Suprapubic skin (tissue), 4 donors: ENCODE measurements around the gene USP15. TPM values are rescaled to one million over a fixed set of nuclear protein-coding genes. Genes with fewer than 3 reads are reported as not detected.

Experiments used
- DNase-seq, 2 donors: peaks; one replicate each; pipeline ENCODE4 v3.0.0-alpha.2; 2019; ENCODE audit warnings: low spot score in 2 of 2
- H3K27ac ChIP-seq: fragments of 200-600 bp; sonication (generic); one replicate; pipeline ENCODE4 v1.5.1; 2019
- H3K27me3 ChIP-seq: fragments of 200-600 bp; sonication (generic); one replicate; pipeline ENCODE4 v1.5.1; 2019
- H3K36me3 ChIP-seq: fragments of 200-600 bp; sonication (generic); one replicate; pipeline ENCODE4 v1.5.1; 2019
- H3K4me1 ChIP-seq: fragments of 200-600 bp; sonication (generic); one replicate; pipeline ENCODE4 v1.5.1; 2019
- H3K4me3 ChIP-seq: fragments of 200-600 bp; sonication (generic); one replicate; pipeline ENCODE4 v1.5.1; 2019; ENCODE audit warnings: mild to moderate bottlenecking
- H3K9me3 ChIP-seq: fragments of 200-600 bp; sonication (generic); one replicate; pipeline ENCODE4 v1.5.1; 2019
- CTCF ChIP-seq, 2 donors: fragments of 200-600 bp in 1 of 2; fragments of 450-650 bp in 1 of 2; sonication (generic) in 1 of 2; IDR thresholded peaks; one replicate each; pipeline ENCODE4 v1.5.1; 2016 to 2019; ENCODE audit warnings: antibody characterized with exemption in 2 of 2, mild to moderate bottlenecking in 1 of 2, moderate library complexity in 1 of 2
- EP300 ChIP-seq: sonication (generic); formaldehyde crosslinking; IDR thresholded peaks from one replicate; pipeline ENCODE4 v1.6.1; 2017; ENCODE audit warnings: antibody characterized with exemption
- POLR2A ChIP-seq, 2 donors: fragments of 450-650 bp; IDR thresholded peaks; one replicate each; pipeline ENCODE4 v1.6.1; 2017; ENCODE audit warnings: antibody characterized with exemption in 2 of 2, mild to moderate bottlenecking in 2 of 2, moderate library complexity in 2 of 2
- POLR2AphosphoS5 ChIP-seq, 3 donors: sonication (generic); formaldehyde crosslinking; IDR thresholded peaks; one replicate each; pipeline ENCODE4 v1.6.1; 2017; ENCODE audit warnings: antibody characterized with exemption in 3 of 3
- WGBS: methylation state at CpG from one replicate; pipeline ENCODE4 v1.1.5; 2018; 5-methylcytosine and 5-hydroxymethylcytosine counted together
- total RNA-seq, 4 donors: library from RNA; depleted of rRNA; stranded (reverse); fragments of >200 nt; gene quantifications; one replicate each; pipeline ENCODE4 v1.1.0, GENCODE V29; 2016

USP15 gene
- total RNA-seq, 4 donors from 2014 or later: 59.1 to 141 (median 80.6) TPM

- Histone ChIP-seq H3K9me3 (no peaks in the 10 kb centered on the region), H3K4me1 (no peaks in the 10 kb centered on the region), H3K36me3 (peaks cover 12% of the 10 kb centered on the region), H3K4me3 (no peak overlapping the region), H3K27me3 (no peaks in the 10 kb centered on the region), H3K27ac (no peak overlapping the region)
- no peak for TF ChIP-seq EP300
- TF ChIP-seq POLR2AphosphoS5 (IDR thresholded peaks at IDR 0.05): no peak
- no peak for TF ChIP-seq CTCF (IDR thresholded peaks at IDR 0.05)
- no peak for TF ChIP-seq POLR2A (IDR thresholded peaks at IDR 0.05)
- no peak for DNase-seq
These were observed 119.5 kb downstream of the USP15 start for GRCh38 chr12:62379723-62380045.

GRCh38 chr12:62382526-62382925 lies 122.3 kb downstream of the USP15 start:
- TF ChIP-seq POLR2A (IDR thresholded peaks at IDR 0.05): no peak
- TF ChIP-seq EP300: no peak
- no peak for TF ChIP-seq POLR2AphosphoS5 (IDR thresholded peaks at IDR 0.05)
- TF ChIP-seq CTCF (IDR thresholded peaks at IDR 0.05): no peak
- WGBS: 86% methylated on average over 2 of the region's 2 CpGs
- Histone ChIP-seq H3K4me1 (no peaks in the 10 kb centered on the region), H3K27me3 (no peaks in the 10 kb centered on the region), H3K36me3 (peaks cover 14% of the 10 kb centered on the region), H3K27ac (no peak overlapping the region), H3K4me3 (no peak overlapping the region), H3K9me3 (no peaks in the 10 kb centered on the region)
- DNase-seq: no peak

- TF ChIP-seq POLR2AphosphoS5 (IDR thresholded peaks at IDR 0.05) (no peak), CTCF (IDR thresholded peaks at IDR 0.05) (no peak), POLR2A (IDR thresholded peaks at IDR 0.05) (no peak), EP300 (no peak)
- Histone ChIP-seq H3K27ac (no peak overlapping the region), H3K27me3 (no peaks in the 10 kb centered on the region), H3K4me3 (no peak overlapping the region), H3K4me1 (no peaks in the 10 kb centered on the region), H3K36me3 (peaks cover 74% of the 10 kb centered on the region), H3K9me3 (no peaks in the 10 kb centered on the region)
- DNase-seq: no peak
- WGBS: 79% methylated on average over 4 of the region's 4 CpGs
These were observed 136.5 kb downstream of the USP15 start for GRCh38 chr12:62396750-62397149.

GRCh38 chr12:62400135-62400534 lies 139.9 kb downstream of the USP15 start:
- H3K4me1 ChIP-seq: no peaks in the 10 kb centered on the region

GRCh38 chr12:62401631-62402030 lies 141.4 kb downstream of the USP15 start:
- Histone ChIP-seq H3K9me3 (no peaks in the 10 kb centered on the region), H3K4me3 (no peak overlapping the region), H3K27me3 (no peaks in the 10 kb centered on the region), H3K4me1 (no peaks in the 10 kb centered on the region), H3K36me3 (peaks cover 65% of the 10 kb centered on the region), H3K27ac (no peak overlapping the region)
- WGBS: 95% methylated on average over 3 of the region's 3 CpGs
- DNase-seq: no peak
- no peak for TF ChIP-seq POLR2A (IDR thresholded peaks at IDR 0.05)
- TF ChIP-seq EP300: no peak
- no peak for TF ChIP-seq POLR2AphosphoS5 (IDR thresholded peaks at IDR 0.05)
- no peak for TF ChIP-seq CTCF (IDR thresholded peaks at IDR 0.05)

More at GRCh38 chr12:62400135-62400534, 139.9 kb downstream of the USP15 start:
- H3K36me3 ChIP-seq: peaks cover 75% of the 10 kb centered on the region
- H3K4me3 ChIP-seq: no peak overlapping the region
- H3K9me3 ChIP-seq: no peaks in the 10 kb centered on the region
- no peak for DNase-seq
- no peaks in the 10 kb centered on the region for H3K27me3 ChIP-seq
- TF ChIP-seq POLR2A (IDR thresholded peaks at IDR 0.05): no peak
- no peak for TF ChIP-seq CTCF (IDR thresholded peaks at IDR 0.05)
- TF ChIP-seq EP300: no peak
- no peak for TF ChIP-seq POLR2AphosphoS5 (IDR thresholded peaks at IDR 0.05)
- H3K27ac ChIP-seq: no peak overlapping the region
- 89% methylated on average over 2 of the region's 2 CpGs for WGBS
